ENCODE measurements around the gene SMIM38. TPM values are rescaled to one million over a fixed set of nuclear protein-coding genes. Genes with fewer than 3 reads are reported as not detected.

Gene SMIM38
- total RNA-seq, 1 donor from 2014 or later, result not detected

- Histone ChIP-seq H2AFZ (ENCODE audit: low read depth, low read length) (no peak overlapping the region), H3K4me1 (ENCODE audit: insufficient read depth, low read length) (peaks cover 2% of the 10 kb centered on the region), H3K4me2 (ENCODE audit: low read length) (no peak overlapping the region), H3K27ac (ENCODE audit: low read depth, low read length) (no peak overlapping the region), H3K9me3 (ENCODE audit: insufficient read depth, low read depth, low read length) (peaks cover 3% of the 10 kb centered on the region), H3K27me3 (ENCODE audit: insufficient read depth, low read length) (peaks cover 11% of the 10 kb centered on the region), H3K9ac (ENCODE audit: low read length) (no peak overlapping the region), H4K20me1 (ENCODE audit: insufficient read depth, low read length) (no peaks in the 10 kb centered on the region), H3K36me3 (ENCODE audit: insufficient read depth, low read length) (no peaks in the 10 kb centered on the region), H3K79me2 (ENCODE audit: insufficient read depth, low read length) (no peaks in the 10 kb centered on the region), H3K4me3 (ENCODE audit: insufficient read depth, low read depth, low read length) (no peak overlapping the region)
- Mint-ChIP-seq H3K4me3 (ENCODE audit: unreplicated experiment) (no peak overlapping the region), H3K36me3 (ENCODE audit: low read depth, unreplicated experiment) (no peaks in the 10 kb centered on the region), H3K4me1 (ENCODE audit: low read depth, unreplicated experiment) (no peaks in the 10 kb centered on the region), H3K27me3 (ENCODE audit: low read depth, unreplicated experiment) (peaks cover 52% of the 10 kb centered on the region), H3K27ac (ENCODE audit: unreplicated experiment) (no peak overlapping the region), H3K9me3 (ENCODE audit: unreplicated experiment) (peaks cover 2% of the 10 kb centered on the region)
- FAIRE-seq (no peak), DNase-seq (ENCODE audit: low read depth) (no peak)
- TF ChIP-seq EZH2 (IDR thresholded peaks at IDR 0.05; ENCODE audit: insufficient read depth, low read length) (no peak), CTCF (IDR thresholded peaks at IDR 0.05; ENCODE audit: insufficient read depth, low read depth, low read length) (no peak)
Measured at GRCh38 chr11:69198891-69199582, 43.3 kb downstream of the SMIM38 start.

- peaks cover 11% of the 10 kb centered on the region for H3K27me3 ChIP-seq (ENCODE audit: insufficient read depth, low read length)
- no peak overlapping the region for H3K27ac Mint-ChIP-seq (ENCODE audit: unreplicated experiment)
- H3K9ac ChIP-seq (ENCODE audit: low read length), result no peak overlapping the region
- FAIRE-seq (no peak), DNase-seq (ENCODE audit: low read depth) (no peak)
- H3K4me1 Mint-ChIP-seq (ENCODE audit: low read depth, unreplicated experiment), result no peaks in the 10 kb centered on the region
- no peaks in the 10 kb centered on the region for H3K79me2 ChIP-seq (ENCODE audit: insufficient read depth, low read length)
- H3K27me3 Mint-ChIP-seq (ENCODE audit: low read depth, unreplicated experiment), result peaks cover 59% of the 10 kb centered on the region
- no peak overlapping the region for H3K4me3 Mint-ChIP-seq (ENCODE audit: unreplicated experiment)
- H3K36me3 Mint-ChIP-seq (ENCODE audit: low read depth, unreplicated experiment), result no peaks in the 10 kb centered on the region
- H3K4me3 ChIP-seq (ENCODE audit: insufficient read depth, low read depth, low read length), result no peak overlapping the region
- peaks cover 2% of the 10 kb centered on the region for H3K9me3 Mint-ChIP-seq (ENCODE audit: unreplicated experiment)
- no peaks in the 10 kb centered on the region for H3K9me3 ChIP-seq (ENCODE audit: insufficient read depth, low read depth, low read length)
- peaks cover 2% of the 10 kb centered on the region for H3K4me1 ChIP-seq (ENCODE audit: insufficient read depth, low read length)
- TF ChIP-seq EZH2 (IDR thresholded peaks at IDR 0.05; ENCODE audit: insufficient read depth, low read length), result no peak
- no peak for TF ChIP-seq CTCF (IDR thresholded peaks at IDR 0.05; ENCODE audit: insufficient read depth, low read depth, low read length)
- H4K20me1 ChIP-seq (ENCODE audit: insufficient read depth, low read length), result no peaks in the 10 kb centered on the region
- H3K4me2 ChIP-seq (ENCODE audit: low read length), result no peak overlapping the region
- no peaks in the 10 kb centered on the region for H3K36me3 ChIP-seq (ENCODE audit: insufficient read depth, low read length)
- H3K27ac ChIP-seq (ENCODE audit: low read depth, low read length), result no peak overlapping the region
- H2AFZ ChIP-seq (ENCODE audit: low read depth, low read length), result no peak overlapping the region
Measured at GRCh38 chr11:69199583-69200315, 44.0 kb downstream of the SMIM38 start.
